H1 (cell line): ENCODE data around the gene GLRX3. TPM values are rescaled to one million over a fixed set of nuclear protein-coding genes. Genes with fewer than 3 reads are reported as not detected.

ENCODE experiments used
- CTCF ChIA-PET: fragments of 300-600 bp; sonication (Branson Sonifier 250); formaldehyde crosslinking; loops from one replicate; lab custom pipeline; 2021; ENCODE audit not compliant: partially characterized antibody; lab: Charles Lee
- POLR2A ChIA-PET: fragments of 300-600 bp; sonication (Branson Sonifier 250); formaldehyde crosslinking; loops from one replicate; lab custom pipeline; 2021; ENCODE audit warnings: inconsistent platforms; ENCODE audit not compliant: partially characterized antibody; lab: Charles Lee
- DNase-seq, 2 experiments: peaks; one replicate each; pipeline versions ENCODE4 v3.0.0 to v3.0.0-alpha.2; 2010 to 2022; ENCODE audit warnings: low spot score in 2 of 2, low read depth in 1 of 2, mixed read lengths in 1 of 2
- FAIRE-seq: peaks from 2 replicates; lab custom pipeline; 2011; peaks lifted over from hg19 to GRCh38; lab: Jason Lieb, UNC
- H2AFZ ChIP-seq: 2 replicates; pipeline ENCODE4 v1.8.1; 2012; ENCODE audit warnings: low read length, inconsistent platforms
- H2AK5ac ChIP-seq: 2 replicates; pipeline ENCODE4 v1.6.1; 2013; ENCODE audit warnings: low read depth, low read length
- H2BK120ac ChIP-seq: replicated peaks from 2 replicates; pipeline ENCODE3; 2013; ENCODE audit warnings: low read depth, low read length, inconsistent platforms
- H2BK12ac ChIP-seq: 2 replicates; pipeline ENCODE4 v1.6.1; 2013; ENCODE audit warnings: low read depth, low read length
- H2BK15ac ChIP-seq: 2 replicates; pipeline ENCODE4 v1.6.1; 2013; ENCODE audit warnings: low read length
- H2BK20ac ChIP-seq: 2 replicates; pipeline ENCODE4 v1.6.1; 2013; ENCODE audit warnings: low read length
- H2BK5ac ChIP-seq: 2 replicates; pipeline ENCODE4 v1.6.1; 2013; ENCODE audit warnings: low read depth, low read length
- H3K14ac ChIP-seq: 2 replicates; pipeline ENCODE4 v1.6.1; 2013; ENCODE audit warnings: inconsistent platforms; ENCODE audit not compliant: insufficient read length
- H3K18ac ChIP-seq: 2 replicates; pipeline ENCODE4 v1.6.1; 2013; ENCODE audit warnings: low read length; ENCODE audit errors: extremely low read depth
- H3K23ac ChIP-seq: 2 replicates; pipeline ENCODE4 v1.6.1; 2013; ENCODE audit warnings: inconsistent platforms; ENCODE audit not compliant: insufficient read length
- H3K23me2 ChIP-seq: 2 replicates; pipeline ENCODE4 v1.6.1; 2013; ENCODE audit warnings: low read depth, low read length
- H3K27ac ChIP-seq: 2 replicates; pipeline ENCODE4 v1.6.1; 2011; ENCODE audit warnings: low read depth, low read length, inconsistent platforms
- H3K27me3 ChIP-seq, 4 experiments: replicated peaks in 1 of 4; 1 replicate in 1 of 4; 2 replicates in 3 of 4; pipeline versions ENCODE4 v1.6.1 to v1.8.1; 2011 to 2013; ENCODE audit warnings: low read length in 3 of 4, mild to moderate bottlenecking in 3 of 4, inconsistent platforms in 2 of 4, mixed read lengths in 2 of 4, moderate library complexity in 1 of 4; ENCODE audit not compliant: control insufficient read depth in 3 of 4, insufficient read depth in 3 of 4; ENCODE audit errors: extremely low read depth in 1 of 4
- H3K36me3 ChIP-seq, 4 experiments: 2 replicates each; pipeline versions ENCODE4 v1.6.1 to v1.8.1; 2011 to 2013; ENCODE audit warnings: mild to moderate bottlenecking in 4 of 4, low read length in 3 of 4, moderate library complexity in 2 of 4, control low read depth in 1 of 4, inconsistent platforms in 1 of 4; ENCODE audit not compliant: insufficient read depth in 4 of 4, control insufficient read depth in 2 of 4
- H3K4ac ChIP-seq: replicated peaks from 2 replicates; pipeline ENCODE3; 2013; ENCODE audit warnings: low read length, low read depth, mixed read lengths, inconsistent platforms; ENCODE audit not compliant: insufficient read length
- H3K4me1 ChIP-seq, 4 experiments: replicated peaks in 1 of 4; 1 replicate in 1 of 4; 2 replicates in 3 of 4; pipeline versions ENCODE4 v1.6.1 to v1.8.1; 2011 to 2013; ENCODE audit warnings: low read length in 3 of 4, inconsistent platforms in 2 of 4, mixed read lengths in 1 of 4; ENCODE audit not compliant: insufficient read depth in 4 of 4, control insufficient read depth in 3 of 4
- H3K4me2 ChIP-seq, 2 experiments: 2 replicates each; pipeline versions ENCODE4 v1.6.1 to v1.8.1; 2011 to 2013; ENCODE audit warnings: low read depth in 2 of 2, low read length in 2 of 2, control low read depth in 1 of 2, inconsistent platforms in 1 of 2, mild to moderate bottlenecking in 1 of 2; ENCODE audit not compliant: insufficient read depth in 1 of 2
- H3K4me3 ChIP-seq, 4 experiments: fragments of 200-600, 300-600 bp in 1 of 4; sonication (generic), shearing (Covaris generic), sonication (Bioruptor Twin) in 1 of 4; 2 replicates each; pipeline versions ENCODE4 v1.5.1 to v1.8.1; 2011 to 2016; ENCODE audit warnings: low read length in 4 of 4, low read depth in 3 of 4, control low read depth in 2 of 4, inconsistent platforms in 2 of 4, mild to moderate bottlenecking in 2 of 4, mixed read lengths in 1 of 4, moderate library complexity in 1 of 4; ENCODE audit not compliant: insufficient read depth in 2 of 4; ENCODE audit errors: extremely low read depth in 1 of 4
- H3K56ac ChIP-seq: replicated peaks from 2 replicates; pipeline ENCODE3; 2013; ENCODE audit warnings: low read depth, mild to moderate bottlenecking, mixed read lengths, low read length, inconsistent platforms; ENCODE audit not compliant: insufficient read length
- H3K79me1 ChIP-seq: 2 replicates; pipeline ENCODE4 v1.6.1; 2013; ENCODE audit warnings: low read depth, low read length, control low read depth
- H3K79me2 ChIP-seq, 2 experiments: 2 replicates each; pipeline versions ENCODE4 v1.6.1 to v1.8.1; 2012 to 2013; ENCODE audit warnings: low read length in 2 of 2, mild to moderate bottlenecking in 2 of 2, inconsistent platforms in 1 of 2; ENCODE audit not compliant: insufficient read depth in 2 of 2, control insufficient read depth in 1 of 2
- H3K9ac ChIP-seq, 4 experiments: replicated peaks in 1 of 4; 1 replicate in 1 of 4; 2 replicates in 3 of 4; pipeline versions ENCODE4 v1.6.1 to v1.8.1; 2011 to 2013; ENCODE audit warnings: low read depth in 3 of 4, low read length in 3 of 4, control low read depth in 2 of 4, mild to moderate bottlenecking in 2 of 4, moderate library complexity in 2 of 4, inconsistent platforms in 1 of 4; ENCODE audit errors: extremely low read depth in 1 of 4
- H3K9me3 ChIP-seq, 2 experiments: 2 replicates each; pipeline versions ENCODE4 v1.6.1 to v1.8.1; 2012 to 2013; ENCODE audit warnings: mild to moderate bottlenecking in 2 of 2, moderate library complexity in 2 of 2, control low read depth in 1 of 2, inconsistent platforms in 1 of 2, low read depth in 1 of 2, low read length in 1 of 2, mixed read lengths in 1 of 2; ENCODE audit not compliant: insufficient read depth in 2 of 2
- H4K20me1 ChIP-seq, 2 experiments: replicated peaks in 1 of 2; 2 replicates each; pipeline versions ENCODE3 to v1.8.1; 2011 to 2013; ENCODE audit warnings: inconsistent platforms in 2 of 2, low read length in 2 of 2, mild to moderate bottlenecking in 1 of 2; ENCODE audit not compliant: insufficient read depth in 2 of 2, control insufficient read depth in 1 of 2
- H4K5ac ChIP-seq: 2 replicates; pipeline ENCODE4 v1.6.1; 2013; ENCODE audit warnings: low read length, low read depth, mixed read lengths, inconsistent platforms; ENCODE audit not compliant: insufficient read length
- H4K8ac ChIP-seq: 2 replicates; pipeline ENCODE4 v1.8.0; 2013; ENCODE audit warnings: mild to moderate bottlenecking, moderate library complexity, low read length, inconsistent platforms; ENCODE audit not compliant: insufficient read depth; ENCODE audit errors: extremely low read depth
- H4K91ac ChIP-seq: replicated peaks from 2 replicates; pipeline ENCODE3; 2013; ENCODE audit warnings: low read length, mixed read lengths, inconsistent platforms; ENCODE audit not compliant: insufficient read length
- ASH2L ChIP-seq: fragments of 200-600, 300-600 bp; sonication (generic); IDR thresholded peaks from one replicate; pipeline ENCODE4 v1.7.1; 2017; ENCODE audit warnings: low read length
- CHD2 ChIP-seq: IDR thresholded peaks from 2 replicates; pipeline ENCODE4 v1.6.1; 2012; ENCODE audit warnings: low read length, improper control_type of control experiment
- CTCF ChIP-seq, 3 experiments: IDR thresholded peaks; 1 replicate in 2 of 3; 2 replicates in 1 of 3; pipeline versions ENCODE4 v1.5.1 to v1.6.1; 2011; ENCODE audit warnings: low read length in 3 of 3, mild to moderate bottlenecking in 3 of 3, inconsistent platforms in 2 of 3, low read depth in 1 of 3, moderate library complexity in 1 of 3; ENCODE audit not compliant: insufficient read depth in 1 of 3; ENCODE audit errors: control extremely low read depth in 1 of 3
- EP300 ChIP-seq, 2 experiments: IDR thresholded peaks; 1 replicate in 1 of 2; 2 replicates in 1 of 2; pipeline ENCODE4 v1.6.1; 2011 to 2012; ENCODE audit warnings: low read depth in 2 of 2, low read length in 2 of 2, mild to moderate bottlenecking in 2 of 2, borderline replicate concordance in 1 of 2, inconsistent platforms in 1 of 2, moderate library complexity in 1 of 2
- JUN ChIP-seq: IDR thresholded peaks from 2 replicates; pipeline ENCODE4 v1.6.1; 2011; ENCODE audit warnings: low read depth, mild to moderate bottlenecking, improper control_type of control experiment, low read length
- KDM1A ChIP-seq: fragments of 200-600, 300-600 bp; sonication (generic); IDR thresholded peaks from 2 replicates; pipeline ENCODE4 v1.7.1; 2016; ENCODE audit warnings: mild to moderate bottlenecking, low read length, borderline replicate concordance
- KDM4A ChIP-seq: IDR thresholded peaks from one replicate; pipeline ENCODE4 v1.7.1; 2012; ENCODE audit warnings: low read depth, mild to moderate bottlenecking, moderate library complexity, low read length, inconsistent platforms; ENCODE audit not compliant: severe bottlenecking
- NRF1 ChIP-seq: IDR thresholded peaks from 2 replicates; pipeline ENCODE4 v1.6.1; 2011; ENCODE audit warnings: mild to moderate bottlenecking, low read depth, low read length, improper control_type of control experiment
- POLR2A ChIP-seq, 2 experiments: IDR thresholded peaks; 1 replicate in 1 of 2; 2 replicates in 1 of 2; pipeline ENCODE4 v1.6.1; 2011; ENCODE audit warnings: low read depth in 2 of 2, low read length in 2 of 2, mild to moderate bottlenecking in 2 of 2; ENCODE audit errors: control extremely low read depth in 1 of 2
- SIN3A ChIP-seq, 2 experiments: IDR thresholded peaks in 1 of 2; conservative IDR thresholded peaks in 1 of 2; 2 replicates each; pipeline ENCODE4 v1.6.1; 2011 to 2012; ENCODE audit warnings: low read length in 2 of 2, improper control_type of control experiment in 1 of 2, low read depth in 1 of 2, mild to moderate bottlenecking in 1 of 2
- TAF7 ChIP-seq: optimal IDR thresholded peaks from 2 replicates; pipeline ENCODE3; 2011; ENCODE audit warnings: low read depth, mild to moderate bottlenecking, inconsistent platforms, low read length, moderate library complexity, borderline replicate concordance
- WGBS, 2 experiments: shearing (Covaris generic) in 1 of 2; methylation state at CpG; one replicate each; pipeline versions ENCODE4 v1.1.6 to v1.1.7; 2013 to 2015; ENCODE audit warnings: low lambda C conversion rate in 2 of 2, mixed read lengths in 2 of 2, inconsistent platforms in 1 of 2, low coverage in 1 of 2, missing lambda C conversion rate in 1 of 2; ENCODE audit not compliant: insufficient replicate concordance in 2 of 2, insufficient coverage in 1 of 2, insufficient read length in 1 of 2; ENCODE audit errors: extremely low coverage in 1 of 2, missing lambda C conversion rate in 1 of 2; 5-methylcytosine and 5-hydroxymethylcytosine counted together
- polyA plus RNA-seq, 7 experiments: library from polyadenylated mRNA; depleted of rRNA in 3 of 7; stranded (reverse) in 5 of 7; unstranded in 2 of 7; fragments of >200 nt in 5 of 7; fragments of 200-250 nt in 2 of 7; gene quantifications; 1 replicate in 5 of 7; 2 replicates in 1 of 7; 4 replicates in 1 of 7; pipeline versions ENCODE4 v1.2.1 to v1.2.3, GENCODE V29; 2011 to 2013; ENCODE audit warnings: missing spikeins in 2 of 7, mixed read lengths in 2 of 7
- total RNA-seq: library from RNA; stranded (reverse); fragmentation: NEBNext Ultra II Directional; extraction: Animal tissue kit (Norgen Biotek cat#: 25700); gene quantifications from 2 replicates; pipeline ENCODE4 v1.2.1, GENCODE V29; 2021

The GLRX3 gene
- total and polyA plus RNA-seq, 2 of the 8 experiments (the other 6 are each of a cell fraction or from before 2014, with no cell fraction given), result 59.9 to 157 TPM

- peaks cover under 1 to 4% (median 2%) of the 10 kb centered on the region in 4 experiments; a peak in 6 of 8 replicates for H3K36me3 ChIP-seq
- 81% methylated on average over 4 of the region's 4 CpGs; no CpG with 5 or more reads in 1 of the 2 experiments for WGBS, 2 experiments
- no peak for TF ChIP-seq ASH2L
- TF ChIP-seq SIN3A (conservative IDR thresholded peaks at IDR 0.05 in 1 of 2, IDR thresholded peaks at IDR 0.05 in 1 of 2; ENCODE audit: low read depth in 1 of 2, low read length in 2 of 2), result no peak
- TF ChIP-seq JUN, result no peak
- no peak for TF ChIP-seq TAF7
- TF ChIP-seq NRF1, result no peak
- no peak for TF ChIP-seq KDM4A
- no peak for TF ChIP-seq KDM1A
- no peak for TF ChIP-seq CHD2
- no peak for TF ChIP-seq POLR2A (IDR thresholded peaks at IDR 0.05; ENCODE audit: control extremely low read depth in 1 of 2, low read depth in 2 of 2, low read length in 2 of 2)
- no peak for TF ChIP-seq EP300 (IDR thresholded peaks at IDR 0.05; ENCODE audit: borderline replicate concordance in 1 of 2, low read depth in 2 of 2, low read length in 2 of 2)
- TF ChIP-seq CTCF (IDR thresholded peaks at IDR 0.05; ENCODE audit: control extremely low read depth in 1 of 3, insufficient read depth in 1 of 3, low read depth in 1 of 3, low read length in 3 of 3), result no peak
These were observed 4.8 kb downstream of the GLRX3 start for GRCh38 chr10:130141038-130141437.

More at GRCh38 chr10:130141038-130141437, 4.8 kb downstream of the GLRX3 start:
- H3K4ac ChIP-seq, result no peak overlapping the region
- no peak overlapping the region for H3K27ac ChIP-seq
- H3K79me2 ChIP-seq, result peaks cover 29 to 89% of the 10 kb centered on the region in 2 experiments
- peaks cover 2 to 5% (median 3%) of the 10 kb centered on the region in 4 experiments; a peak in 5 of 7 replicates for H3K4me1 ChIP-seq
- no peak overlapping the region for H3K18ac ChIP-seq
- no peak overlapping the region for H2BK15ac ChIP-seq
- no peak overlapping the region for H3K56ac ChIP-seq
- H2BK120ac ChIP-seq, result no peak overlapping the region
- no peaks in the 10 kb centered on the region for H3K27me3 ChIP-seq
- H3K9me3 ChIP-seq, result no peaks in the 10 kb centered on the region
- no peak overlapping the region for H2BK12ac ChIP-seq
- DNase-seq, result no peak
- ChIA-PET POLR2A (no interaction called here), CTCF (interaction anchor here (0.7 to 1.1 kb wide), 2 partner anchors 14 to 190 kb away, joined by 3 read pairs; no protein-coding TSS in a partner anchor)
- H2AFZ ChIP-seq, result no peak overlapping the region
- H3K23me2 ChIP-seq, result peaks cover 8% of the 10 kb centered on the region; the same call in 1 of the 2 replicates
- H3K79me1 ChIP-seq, result peaks cover 2% of the 10 kb centered on the region; the same call in 1 of the 2 replicates
- H4K8ac ChIP-seq, result no peak overlapping the region
- H3K23ac ChIP-seq, result no peak overlapping the region
- H3K14ac ChIP-seq, result no peak overlapping the region
- H3K9ac ChIP-seq, result no peak overlapping the region
- no peak overlapping the region for H3K4me3 ChIP-seq
- no peak overlapping the region for H2AK5ac ChIP-seq
- no peak overlapping the region for H3K4me2 ChIP-seq
- H2BK5ac ChIP-seq, result no peak overlapping the region
- no peak overlapping the region for H4K91ac ChIP-seq
- H4K20me1 ChIP-seq, result peaks cover 8 to 26% of the 10 kb centered on the region in 2 experiments
- no peak for FAIRE-seq
- no peak overlapping the region for H4K5ac ChIP-seq
- no peak overlapping the region for H2BK20ac ChIP-seq
